GM12878 (cell line): Measurements from ENCODE around the gene TEKT4. TPM values are rescaled to one million over a fixed set of nuclear protein-coding genes. Genes with fewer than 3 reads are reported as not detected.
"Not testable (repeated sequence)": the region's sequence is repeated elsewhere in the genome, so short reads cannot be mapped to it uniquely, and the experiment has no call there.

Experiments
- ATAC-seq: fragments of 200-7000 bp; cut with Tn5 transposase; 3 replicates; pipeline ENCODE4 v1.9.1; 2020; ENCODE audit warnings: mild to moderate bottlenecking, moderate library complexity
- BruUV-seq: library from RNA; stranded (reverse); fragments of 400-500 nt; replicated peaks from 2 replicates; lab custom pipeline; 2021; lab: Mats Ljungman, UMichigan
- CTCF ChIA-PET: fragments of 300-600 bp; sonication (Branson Sonifier 250); formaldehyde crosslinking; extraction: SDS; loops from one replicate; lab custom pipeline; 2021; ENCODE audit warnings: inconsistent platforms; lab: Yijun Ruan, JAX
- POLR2A ChIA-PET: fragments of 350-600 bp; formaldehyde crosslinking; extraction: SDS; loops from one replicate; lab custom pipeline; 2021; ENCODE audit warnings: inconsistent platforms; lab: Charles Lee
- RAD21 ChIA-PET: fragments of 300-600 bp; sonication (Branson Sonifier 250); formaldehyde crosslinking; loops from one replicate; lab custom pipeline; 2023; ENCODE audit warnings: antibody characterized with exemption; ENCODE audit not compliant: unreplicated experiment; lab: Charles Lee
- SMC1A ChIA-PET: fragments of 300-600 bp; sonication (Branson Sonifier 250); formaldehyde crosslinking; loops from one replicate; lab custom pipeline; 2023; ENCODE audit not compliant: unreplicated experiment, uncharacterized antibody; lab: Charles Lee
- DNase-seq: peaks from one replicate; pipeline ENCODE4 v3.0.0-alpha.2; 2011; ENCODE audit warnings: low read depth, low spot score
- FAIRE-seq: peaks from 3 replicates; lab custom pipeline; 2011; peaks lifted over from hg19 to GRCh38; lab: Jason Lieb, UNC
- H2AFZ ChIP-seq: 2 replicates; pipeline ENCODE4 v1.6.0; 2011; ENCODE audit warnings: low read depth, low read length, control low read depth; ENCODE audit not compliant: control insufficient read depth
- H3K27ac ChIP-seq: 2 replicates; pipeline ENCODE4 v1.5.1; 2011; ENCODE audit warnings: control low read depth; ENCODE audit not compliant: control insufficient read depth, insufficient read depth
- H3K27me3 ChIP-seq, 2 experiments: replicated peaks in 1 of 2; 2 replicates each; pipeline versions ENCODE4 v1.6.0 to v1.6.1; 2011; ENCODE audit warnings: low read length in 1 of 2; ENCODE audit not compliant: control insufficient read depth in 2 of 2, insufficient read depth in 2 of 2
- H3K36me3 ChIP-seq, 2 experiments: 2 replicates each; pipeline ENCODE4 v1.5.1; 2011; ENCODE audit warnings: low read length in 1 of 2; ENCODE audit not compliant: control insufficient read depth in 2 of 2, insufficient read depth in 2 of 2
- H3K4me1 ChIP-seq: 2 replicates; pipeline ENCODE4 v1.6.1; 2011; ENCODE audit warnings: mild to moderate bottlenecking, low read length, moderate library complexity, mixed read lengths; ENCODE audit not compliant: control insufficient read depth, insufficient read depth
- H3K4me2 ChIP-seq: 2 replicates; pipeline ENCODE4 v1.6.0; 2011; ENCODE audit warnings: control low read depth; ENCODE audit not compliant: control insufficient read depth, insufficient read depth
- H3K4me3 ChIP-seq: fragments of 200-600 bp; sonication (generic); 2 replicates; pipeline ENCODE4 v1.5.1; 2016
- H3K79me2 ChIP-seq: 2 replicates; pipeline ENCODE4 v1.6.0; 2011; ENCODE audit warnings: low read length; ENCODE audit not compliant: control insufficient read depth, insufficient read depth
- H3K9ac ChIP-seq: 2 replicates; pipeline ENCODE4 v1.8.0; 2011; ENCODE audit warnings: low read length, control low read depth, mixed read lengths; ENCODE audit not compliant: control insufficient read depth, insufficient read depth
- H3K9me3 ChIP-seq: replicated peaks from 3 replicates; pipeline ENCODE4 v1.5.1; 2011; ENCODE audit warnings: mild to moderate bottlenecking, low read length; ENCODE audit not compliant: control insufficient read depth, insufficient read depth
- H4K20me1 ChIP-seq: 2 replicates; pipeline ENCODE4 v1.6.0; 2011; ENCODE audit not compliant: control insufficient read depth, insufficient read depth
- BHLHE40 ChIP-seq, 2 experiments: fragments of 450-650 bp in 1 of 2; IDR thresholded peaks; 2 replicates each; pipeline ENCODE4 v1.6.1; 2011 to 2017; ENCODE audit warnings: low read depth in 2 of 2, borderline replicate concordance in 1 of 2, improper control_type of control experiment in 1 of 2, low read length in 1 of 2, mild to moderate bottlenecking in 1 of 2
- NR2F1 ChIP-seq: fragments of 450-650 bp; conservative IDR thresholded peaks from 2 replicates; pipeline ENCODE4 v1.6.1; 2017; ENCODE audit warnings: mild to moderate bottlenecking
- ZSCAN29 ChIP-seq: fragments of 450-650 bp; IDR thresholded peaks from 2 replicates; pipeline ENCODE4 v1.6.1; 2017; ENCODE audit warnings: mild to moderate bottlenecking, moderate library complexity
- WGBS: methylation state at CpG from one replicate; pipeline ENCODE4 v1.1.6; 2016; ENCODE audit warnings: low lambda C conversion rate; ENCODE audit not compliant: insufficient replicate concordance, insufficient coverage; ENCODE audit errors: missing lambda C conversion rate; 5-methylcytosine and 5-hydroxymethylcytosine counted together
- in situ Hi-C: fragments of 300-500 bp; cut with MboI; formaldehyde crosslinking; loops from 9 replicates; pipeline ENCODE4 v1.14.3; 2018; ENCODE audit warnings: mixed read lengths
- intact Hi-C: fragments of 100-400 bp; cut with micrococcal nuclease; formaldehyde crosslinking; loops from one replicate; pipeline ENCODE4 v1.14.2; 2022; ENCODE audit not compliant: unreplicated experiment
- polyA plus RNA-seq, 11 experiments: library from polyadenylated mRNA; depleted of rRNA in 4 of 11; unstranded in 6 of 11; stranded (reverse) in 5 of 11; fragments of >200 nt; fragmentation: Nextera tagmentation in 4 of 11; fragmentation: Illumina TruSeq in 1 of 11; extraction: Ambion mirVana in 4 of 11; extraction: Trizol in 1 of 11; gene quantifications; 1 replicate in 1 of 11; 2 replicates in 10 of 11; pipeline versions ENCODE4 v1.2.1 to v1.2.3, GENCODE V29; 2011 to 2016; ENCODE audit warnings: inconsistent platforms in 2 of 11, missing spikeins in 2 of 11, low read depth in 1 of 11
- total RNA-seq, 4 experiments: library from RNA; depleted of rRNA in 3 of 4; stranded (reverse); fragments of >200 nt in 3 of 4; fragmentation: Illumina TruSeq in 1 of 4; extraction: Trizol in 1 of 4; gene quantifications; 2 replicates each; pipeline versions ENCODE4 v1.2.1 to v1.2.3, GENCODE V29; 2013 to 2021

TEKT4 gene
- total and polyA plus RNA-seq, 10 of the 15 experiments (the other 5 are each of a cell fraction or from before 2014, with no cell fraction given): 0.06 to 2.7 (median 0.30) TPM; not detected in 4

- SMC1A ChIA-PET, CTCF ChIA-PET, H3K27ac ChIP-seq, H3K9ac ChIP-seq, H3K4me2 ChIP-seq, FAIRE-seq, H3K27me3 ChIP-seq, H3K36me3 ChIP-seq, H3K4me3 ChIP-seq, H2AFZ ChIP-seq, RAD21 ChIA-PET, POLR2A ChIA-PET, DNase-seq, H3K79me2 ChIP-seq, BruUV-seq, H3K4me1 ChIP-seq, in situ Hi-C loops, ATAC-seq, intact Hi-C loops, H4K20me1 ChIP-seq, H3K9me3 ChIP-seq: not testable (repeated sequence)
- WGBS: 0% methylated on average over 2 of the region's 2 CpGs
- TF ChIP-seq NR2F1 (0 out of 2 replicates have a peak, but pooled peaks have one; percentile 22), BHLHE40 (IDR thresholded peaks at IDR 0.05; ENCODE audit: borderline replicate concordance in 1 of 2, low read depth in 2 of 2, low read length in 1 of 2) (peak in 1 of 2 experiments; percentile 56; a peak in 2 of 4 replicates)
Observed at GRCh38 chr2:94839224-94839623, 32.0 kb upstream of the TEKT4 start.

GRCh38 chr2:94856856-94857255 is 14.4 kb upstream of the TEKT4 start:
- CTCF ChIA-PET, in situ Hi-C loops, H3K4me3 ChIP-seq, RAD21 ChIA-PET, H3K79me2 ChIP-seq, intact Hi-C loops, H2AFZ ChIP-seq, FAIRE-seq, SMC1A ChIA-PET, DNase-seq, H3K4me1 ChIP-seq, H4K20me1 ChIP-seq, H3K27me3 ChIP-seq, H3K4me2 ChIP-seq, H3K9me3 ChIP-seq, H3K36me3 ChIP-seq, ATAC-seq, POLR2A ChIA-PET, H3K9ac ChIP-seq, BruUV-seq, H3K27ac ChIP-seq: not testable (repeated sequence)
- 63% methylated on average over 12 of the region's 35 CpGs for WGBS
- TF ChIP-seq ZSCAN29: peak; percentile 93

GRCh38 chr2:94857367-94858162 is 13.7 kb upstream of the TEKT4 start:
- H3K27ac ChIP-seq, H3K9me3 ChIP-seq, CTCF ChIA-PET, H3K36me3 ChIP-seq, intact Hi-C loops, RAD21 ChIA-PET, DNase-seq, H3K9ac ChIP-seq, H3K4me3 ChIP-seq, SMC1A ChIA-PET, POLR2A ChIA-PET, FAIRE-seq, H3K27me3 ChIP-seq, in situ Hi-C loops, H3K4me1 ChIP-seq, H3K79me2 ChIP-seq, ATAC-seq, H4K20me1 ChIP-seq, BruUV-seq, H2AFZ ChIP-seq, H3K4me2 ChIP-seq: not testable (repeated sequence)
- WGBS: 52% methylated on average over 42 of the region's 58 CpGs
